Sciatic nerve (tissue), 2 donors: ENCODE data around the gene RAET1G. TPM values are rescaled to one million over a fixed set of nuclear protein-coding genes. Genes with fewer than 3 reads are reported as not detected.
"Not testable (repeated sequence)": the region's sequence is repeated elsewhere in the genome, so short reads cannot be mapped to it uniquely, and the experiment has no call there.

Source experiments
- ATAC-seq: fragments of 200-7000 bp; cut with Tn5 transposase; one replicate; pipeline ENCODE4 v1.9.1; 2020; ENCODE audit warnings: mild to moderate bottlenecking, moderate library complexity
- DNase-seq: peaks from one replicate; pipeline ENCODE4 v3.0.0-alpha.2; 2020; ENCODE audit warnings: low spot score
- intact Hi-C: fragments of 100-400 bp; cut with DNase I; formaldehyde crosslinking; loops from one replicate; pipeline ENCODE4 v1.14.2; 2022
- total RNA-seq: library from RNA; stranded (reverse); fragmentation: NEBNext Ultra II Directional; extraction: Animal tissue kit (Norgen Biotek cat#: 25700); gene quantifications from one replicate; pipeline ENCODE4 v1.2.1, GENCODE V29; 2021
- donor health status: DM: no; HTN: no; CAD: no.
- donor health status: DM: no; HTN: no; CAD: no.

Gene RAET1G
- total RNA-seq, 1 donor from 2014 or later = 0.53 TPM

GRCh38 chr6:149938571-149939355 is 15.8 kb upstream of the RAET1G start:
- intact Hi-C loops = no loop called here
- no peak for DNase-seq
- no peak for ATAC-seq

GRCh38 chr6:149938013-149938570 is 15.2 kb upstream of the RAET1G start:
- DNase-seq, ATAC-seq, intact Hi-C loops: not testable (repeated sequence)

- intact Hi-C loops = no loop called here
- DNase-seq = no peak
- ATAC-seq = no peak
Observed at GRCh38 chr6:149936743-149937142, 13.8 kb upstream of the RAET1G start.

GRCh38 chr6:149935668-149936067 is 12.7 kb upstream of the RAET1G start:
- ATAC-seq = no peak
- DNase-seq = no peak
- intact Hi-C loops = loop anchor here (2.0 kb wide), 1 partner anchor 81 kb away; no protein-coding TSS in a partner anchor

DNA sequence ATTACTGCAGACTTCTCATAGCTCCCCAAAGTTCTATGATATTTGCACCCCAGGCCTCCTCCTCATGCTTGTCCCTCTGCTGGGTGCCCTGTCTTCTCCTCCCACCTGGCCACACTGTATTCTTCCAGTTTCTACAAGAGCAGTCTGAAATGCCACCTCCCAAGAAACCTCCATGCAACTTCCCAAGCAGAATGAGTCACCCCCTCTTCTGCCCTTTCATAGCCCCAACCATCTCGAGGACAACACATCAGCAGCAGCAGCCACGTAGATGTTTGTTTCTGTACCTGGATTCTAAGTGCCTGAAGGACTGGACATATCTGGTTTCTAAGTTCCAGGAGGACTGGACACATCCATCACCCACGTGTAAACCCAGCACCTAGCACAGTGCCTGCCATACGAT is 12.3 kb upstream of the RAET1G start:
- DNase-seq (no peak), ATAC-seq (no peak)
- intact Hi-C loops = loop anchor here (2.0 kb wide), 1 partner anchor 82 kb away; no protein-coding TSS in a partner anchor

DNA sequence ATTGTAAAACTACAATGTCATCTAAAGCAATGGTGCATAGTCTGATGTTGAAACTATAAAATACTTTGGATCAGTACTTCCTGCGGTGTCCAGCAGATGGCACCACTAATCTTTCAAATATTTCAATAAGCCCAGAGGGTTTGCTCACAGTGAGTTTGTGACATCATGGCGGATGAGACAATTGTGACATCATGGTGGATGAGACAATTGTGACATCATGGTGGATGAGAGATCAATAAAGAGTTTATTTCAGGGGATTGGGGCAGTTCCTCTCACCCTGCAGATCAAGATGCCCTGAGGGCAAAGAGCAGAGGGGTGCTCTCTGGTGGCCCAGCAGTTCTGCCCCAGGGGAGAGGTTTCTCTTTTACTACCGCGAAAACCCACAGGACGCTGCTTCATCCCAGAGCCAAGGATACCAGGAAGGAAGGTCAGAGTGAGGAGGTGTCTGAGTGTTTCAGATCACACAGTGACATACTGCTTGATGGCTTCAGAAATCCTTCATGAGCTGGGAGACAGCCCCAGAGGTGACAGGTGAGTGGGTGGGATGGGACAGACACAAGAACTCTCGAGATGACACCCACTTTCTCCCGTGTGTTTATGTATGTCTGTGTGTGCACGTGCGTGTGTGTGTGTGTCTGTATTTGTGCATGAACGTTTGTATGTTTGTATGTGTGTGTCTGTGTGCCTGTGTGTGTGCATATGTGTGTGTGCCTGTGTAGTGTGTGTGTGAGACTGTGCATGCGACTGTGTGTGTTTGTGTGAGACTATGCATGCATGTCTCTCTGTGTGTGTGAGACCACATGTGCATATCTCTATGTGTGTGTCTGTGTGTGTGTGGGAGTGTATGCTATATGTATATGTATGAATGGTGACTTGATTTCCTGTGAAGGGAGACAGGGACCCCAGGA is 11.6 kb upstream of the RAET1G start:
- peak; percentile 68 for ATAC-seq
- DNase-seq = no peak
- intact Hi-C loops = loop anchor here (2.0 kb wide), 1 partner anchor 82 kb away; no protein-coding TSS in a partner anchor

- no peak for ATAC-seq
- DNase-seq = no peak
- intact Hi-C loops = no loop called here
Observed at GRCh38 chr6:149933461-149933860, 10.5 kb upstream of the RAET1G start.

DNA sequence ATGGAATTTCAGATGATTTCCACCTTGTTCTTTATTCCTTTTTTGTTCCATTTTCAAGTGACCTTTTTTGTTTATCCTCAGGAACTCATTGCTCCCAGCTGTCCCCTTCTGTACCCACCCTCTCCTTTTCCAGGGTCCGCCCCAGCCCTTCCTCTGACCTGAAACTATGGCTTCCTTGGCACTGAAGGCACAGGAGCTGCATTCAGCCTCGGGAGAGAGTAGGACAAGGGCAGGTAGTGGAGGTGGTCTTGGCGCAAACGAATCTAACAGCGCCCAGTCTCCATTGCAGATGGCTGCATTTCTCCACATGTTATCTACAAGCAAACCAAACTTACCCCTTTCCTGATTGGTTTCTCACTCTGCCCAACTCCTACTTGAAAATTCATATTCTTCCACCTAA is 10.1 kb upstream of the RAET1G start:
- ATAC-seq (no peak), DNase-seq (no peak)
- intact Hi-C loops = no loop called here

DNA sequence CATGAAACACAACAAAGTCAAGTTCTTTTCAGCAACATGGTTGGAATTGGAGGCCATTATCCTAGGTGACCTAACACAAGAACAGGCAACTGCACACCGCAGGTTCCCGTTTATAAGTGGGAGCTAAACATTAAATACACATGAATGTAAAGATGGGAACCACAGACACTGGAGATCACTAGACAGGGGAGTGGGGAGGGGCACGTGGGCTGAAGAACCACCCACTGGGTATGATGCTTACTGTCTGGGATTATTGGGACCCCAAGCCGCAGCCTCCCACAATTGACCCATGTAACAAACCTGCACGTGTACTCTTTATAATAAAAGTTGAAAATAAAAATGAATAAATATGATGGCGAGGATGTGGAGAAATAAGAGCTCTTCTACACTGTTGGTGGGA is 8.6 kb upstream of the RAET1G start:
- DNase-seq = no peak
- ATAC-seq = no peak
- intact Hi-C loops = no loop called here

DNA sequence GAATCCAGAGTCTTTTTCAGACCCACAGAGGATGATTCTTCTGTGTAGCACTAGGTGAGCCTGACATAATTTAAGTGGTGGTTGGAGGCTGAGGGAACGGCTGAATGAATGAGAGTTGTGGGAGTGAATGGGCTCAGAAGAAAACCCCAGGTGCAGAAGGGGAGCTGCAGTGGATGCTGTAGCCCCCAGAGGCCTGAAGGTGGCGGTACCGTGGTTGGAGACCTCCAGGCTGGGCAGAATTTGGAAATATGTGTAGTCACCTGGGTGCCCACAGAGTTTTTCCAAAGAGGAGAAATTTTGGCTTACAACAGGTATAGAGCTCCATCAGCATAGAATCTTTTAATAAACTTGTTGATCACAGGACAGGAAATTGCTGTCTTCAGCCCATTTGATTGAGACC is 6.5 kb upstream of the RAET1G start:
- no peak for DNase-seq
- intact Hi-C loops = no loop called here
- ATAC-seq = no peak

DNA sequence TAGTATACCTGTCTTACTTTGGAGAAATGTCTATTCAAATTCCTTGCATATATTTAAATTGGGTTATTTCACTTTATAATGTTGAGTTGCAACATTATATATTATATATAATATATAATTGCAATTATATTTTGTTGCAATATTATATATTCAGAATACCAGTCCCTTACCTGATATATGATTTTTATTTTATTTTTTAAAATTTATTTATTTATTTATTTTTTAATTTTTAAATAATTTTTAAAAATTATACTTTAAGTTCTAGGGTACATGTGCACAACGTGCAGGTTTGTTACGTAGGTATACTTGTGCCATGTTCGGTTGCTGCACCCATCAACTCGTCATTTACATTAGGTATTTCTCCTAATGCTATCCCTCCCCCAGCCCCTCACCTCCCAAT is 4.1 kb upstream of the RAET1G start:
- ATAC-seq, DNase-seq, intact Hi-C loops: not testable (repeated sequence)

- ATAC-seq = peak; percentile 92
- intact Hi-C loops = no loop called here
- DNase-seq = peak; percentile 92
Observed at GRCh38 chr6:149925974-149926777, 3.3 kb upstream of the RAET1G start.

DNA sequence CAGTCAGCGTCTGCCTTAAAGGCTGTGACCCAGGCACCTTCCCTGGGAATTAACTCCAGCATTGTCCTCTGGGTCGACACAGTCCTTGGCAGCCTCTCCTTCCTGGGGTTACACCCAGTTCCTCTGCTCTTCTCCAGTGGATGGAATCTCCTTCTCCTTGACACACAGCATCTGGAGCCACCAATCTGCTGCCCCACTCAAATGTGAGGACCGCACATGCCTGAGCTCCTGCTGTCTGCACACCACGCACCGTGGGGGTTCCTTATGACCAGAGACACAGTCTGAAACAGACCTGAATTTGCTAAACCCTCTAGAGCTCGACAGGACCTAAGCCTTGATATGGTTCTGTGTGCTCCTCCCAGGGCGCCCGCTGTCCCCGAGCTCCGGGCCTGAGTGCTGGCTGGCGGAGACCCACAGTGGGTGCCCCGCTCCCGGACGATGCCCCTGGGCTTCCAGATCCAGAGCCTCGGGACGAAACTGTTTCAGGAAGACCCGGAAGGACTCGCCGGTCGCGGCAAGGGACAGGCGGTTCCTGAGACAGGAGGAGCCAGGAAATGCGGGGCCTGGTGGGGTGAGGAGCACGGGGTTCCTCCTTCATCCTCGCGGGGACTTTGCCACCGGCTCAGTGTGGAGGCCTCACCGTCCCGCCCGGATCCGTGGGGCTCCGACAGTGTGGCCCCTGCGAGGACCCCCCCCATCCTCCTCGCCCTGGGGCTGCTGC is 2.5 kb upstream of the RAET1G start:
- intact Hi-C loops = no loop called here
- no peak for DNase-seq
- ATAC-seq = peak; percentile 42

DNA sequence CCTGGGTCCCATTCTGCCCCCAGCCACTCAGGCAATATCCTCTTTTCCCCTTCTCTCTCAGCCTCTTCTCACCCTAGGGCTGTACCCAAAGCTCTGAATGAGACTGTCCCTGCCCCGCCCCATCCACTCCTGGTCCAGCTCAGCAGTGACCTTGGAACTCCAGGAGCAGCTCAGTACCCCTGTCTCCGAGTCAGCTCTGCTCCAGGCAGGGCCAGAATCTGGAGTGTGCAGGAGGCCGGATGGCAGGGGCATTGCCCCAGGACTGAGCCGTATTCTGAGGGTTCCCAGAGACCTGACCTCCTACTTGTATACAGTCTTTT is 2.0 kb upstream of the RAET1G start:
- DNase-seq (no peak), ATAC-seq (no peak)
- intact Hi-C loops = loop anchor here (5.0 kb wide), 1 partner anchor 88 kb away; no protein-coding TSS in a partner anchor

DNA sequence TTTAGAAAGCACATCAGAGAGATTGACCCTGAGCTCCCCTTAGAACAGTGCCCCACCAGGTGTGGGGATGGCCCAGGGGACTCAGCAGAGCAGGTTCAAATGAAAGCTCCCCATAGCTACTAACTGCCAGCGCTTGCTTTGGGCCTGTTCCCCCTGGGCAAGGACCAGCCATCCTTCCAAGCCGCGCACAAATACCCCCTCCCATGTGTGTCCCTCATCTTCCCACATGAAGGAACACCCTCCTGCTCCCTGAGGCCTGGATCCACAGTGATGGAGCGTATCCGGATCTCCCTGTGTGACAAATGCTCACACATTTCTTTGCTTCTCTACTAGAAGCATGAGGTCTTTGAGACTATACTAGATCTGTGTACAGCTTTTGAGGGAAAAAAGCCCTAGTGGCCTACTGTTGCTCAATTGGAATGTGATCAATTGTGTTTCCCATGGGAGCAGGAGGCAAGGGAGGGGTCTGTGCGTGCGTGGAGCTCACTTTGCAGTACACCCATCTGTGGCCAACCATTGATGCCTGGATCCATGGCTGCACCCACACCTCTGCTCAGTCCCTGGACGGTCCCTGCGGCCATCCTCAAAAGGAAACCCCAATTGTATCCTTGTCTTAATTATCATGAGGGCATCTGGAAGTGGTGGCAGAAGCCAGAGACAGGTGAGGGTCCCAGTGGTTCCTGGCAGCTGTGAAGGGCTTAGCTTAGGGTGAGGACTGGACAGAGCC is 1.4 kb upstream of the RAET1G start:
- intact Hi-C loops = loop anchor here (5.0 kb wide), 1 partner anchor 87 kb away; no protein-coding TSS in a partner anchor
- ATAC-seq = no peak

DNA sequence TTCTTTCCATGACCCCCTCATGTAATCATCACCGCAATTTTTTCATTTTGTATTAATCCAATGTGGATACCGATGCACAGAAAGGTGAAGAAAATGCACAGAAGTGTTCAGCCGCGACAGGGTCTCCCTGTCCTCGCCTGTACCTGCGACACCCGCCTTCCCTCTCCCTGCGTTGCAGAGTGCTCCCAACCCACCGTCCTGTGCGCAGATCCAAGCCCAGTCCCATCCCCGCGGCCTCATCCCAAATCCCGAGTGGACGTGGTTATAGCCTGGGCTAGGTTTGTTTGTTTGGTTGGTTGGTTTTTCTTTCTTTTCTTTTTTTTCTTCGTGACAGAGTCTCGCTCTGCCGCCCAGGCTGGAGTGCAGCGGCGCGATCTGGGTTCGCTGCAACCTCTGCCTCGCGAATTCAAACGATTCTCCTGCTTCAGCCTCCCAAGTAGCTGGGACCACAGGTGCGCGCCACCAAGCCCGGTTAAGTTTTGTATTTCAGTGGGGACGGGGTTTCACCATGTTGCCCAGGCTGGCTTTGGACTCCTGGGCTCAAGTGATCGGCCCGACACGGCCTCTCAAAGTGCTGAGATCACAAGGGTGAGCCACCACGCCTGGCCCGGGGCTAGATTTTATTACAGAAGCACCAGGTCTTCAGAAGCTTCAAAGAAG is 536 bp upstream of the RAET1G start:
- DNase-seq = no peak
- no peak for ATAC-seq
- intact Hi-C loops = loop anchor here (5.0 kb wide), 1 partner anchor 86 kb away; no protein-coding TSS in a partner anchor

More for the DNA sequence above, 1.4 kb upstream of the RAET1G start:
- DNase-seq = no peak

- intact Hi-C loops = loop anchor here (5.0 kb wide), 1 partner anchor 85 kb away; no protein-coding TSS in a partner anchor
- ATAC-seq, DNase-seq: not testable (repeated sequence)
Observed at GRCh38 chr6:149922091-149922490, 830 bp downstream of the RAET1G start.
